ENCODE measurements around the gene GABPA. TPM values are rescaled to one million over a fixed set of nuclear protein-coding genes. Genes with fewer than 3 reads are reported as not detected.
"Not testable (repeated sequence)": the region's sequence is repeated elsewhere in the genome, so short reads cannot be mapped to it uniquely, and the experiment has no call there.

GABPA gene
- 10 to 100 TPM; 12.6 to 20.8 (median 14.8) TPM for polyA plus RNA-seq

DNA sequence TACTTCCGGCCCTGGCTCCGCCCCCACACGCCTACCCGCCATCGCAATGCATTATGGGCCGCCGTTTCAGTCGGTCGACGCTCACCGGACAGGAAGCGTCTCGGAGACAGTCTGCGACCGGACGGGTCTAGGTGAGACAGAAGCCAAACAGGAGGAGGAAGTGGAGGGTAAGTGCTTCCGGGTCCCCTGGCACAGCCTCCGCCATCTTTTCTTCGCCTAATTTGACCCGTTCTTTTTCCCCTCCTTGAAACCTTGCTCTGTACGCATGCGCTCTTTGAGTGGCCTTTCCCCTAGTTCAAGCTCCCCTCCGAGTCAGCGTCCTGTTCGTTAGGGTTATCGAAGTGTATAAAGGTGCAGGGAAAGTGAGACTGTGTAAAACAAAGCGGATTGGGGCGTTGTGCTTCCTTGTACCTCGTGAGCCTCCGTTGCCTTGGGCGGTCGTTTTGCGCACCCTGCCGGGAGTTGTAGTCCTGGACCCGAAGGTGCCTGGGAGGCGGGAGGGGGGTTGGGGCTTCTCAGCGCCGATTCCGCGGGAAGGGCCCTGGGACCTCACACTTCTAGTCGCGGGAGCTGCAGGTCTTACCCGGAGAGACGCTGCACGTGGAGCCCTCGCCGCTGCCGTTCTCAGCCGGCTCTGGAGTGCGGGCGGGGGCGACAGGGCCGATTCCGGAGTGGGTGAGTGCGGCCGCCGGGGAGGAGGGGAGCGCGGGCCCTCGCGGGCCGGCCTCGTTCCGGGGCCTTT, at the start of gene GABPA, which contains the start of gene ATP5PF:
Gene GABPA, plus strand, starts transcription at position 69 of the 742 bp plus-strand sequence. CDS start 6,627 bp downstream, outside the sequence.
Gene ATP5PF, minus strand, starts transcription at position 1 of the 742 bp plus-strand sequence. CDS start 5,110 bp downstream, outside the sequence.
- Mint-ChIP-seq H3K27me3 (ENCODE audit: low read depth in 3 of 3) (peaks cover 9 to 16% (median 12%) of the 10 kb centered on the region in 3 donors), H3K4me3 (peak within 1 kb of the TSS; percentile 99 to 100 (median 99)), H3K27ac (peak within 1 kb of the TSS; percentile 97 to 100 (median 99)), H3K36me3 (peaks cover under 1 to 2% (median 1%) of the 10 kb centered on the region in 3 donors), H3K4me1 (peaks cover 42 to 71% of the 10 kb centered on the region in 2 donors), H3K9me3 (no peaks in the 10 kb centered on the region)
- peak; percentile 96 to 98 (median 97) for DNase-seq

DNA sequence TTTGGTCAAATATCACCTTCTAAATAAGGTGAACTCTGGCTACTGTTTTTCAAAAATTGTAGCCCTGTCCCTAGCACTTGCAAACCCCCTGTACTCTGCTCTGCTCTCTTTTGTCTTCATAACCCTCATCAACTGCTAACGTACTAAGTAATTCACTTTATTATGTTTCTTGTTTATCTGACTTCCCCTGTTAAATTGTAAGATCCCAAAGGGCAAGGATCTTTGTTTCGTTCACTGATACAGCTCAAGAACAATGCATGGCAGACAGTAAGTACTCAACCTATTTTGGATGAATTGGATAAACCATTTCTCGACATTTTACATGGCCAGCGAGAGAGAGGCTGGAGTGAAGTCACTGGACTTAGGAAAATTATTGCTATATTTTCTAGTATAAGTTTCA, 47.0 kb upstream of the GABPA start:
- no peaks in the 10 kb centered on the region for H3K4me1 Mint-ChIP-seq
- no peak overlapping the region for H3K27ac Mint-ChIP-seq
- no peak overlapping the region for H3K4me3 Mint-ChIP-seq
- peaks cover 0 to 5% (median 0%) of the 10 kb centered on the region in 3 donors for H3K27me3 Mint-ChIP-seq (ENCODE audit: low read depth in 3 of 3)
- H3K36me3 Mint-ChIP-seq = no peaks in the 10 kb centered on the region
- H3K9me3 Mint-ChIP-seq = no peaks in the 10 kb centered on the region
- no peak for DNase-seq

DNA sequence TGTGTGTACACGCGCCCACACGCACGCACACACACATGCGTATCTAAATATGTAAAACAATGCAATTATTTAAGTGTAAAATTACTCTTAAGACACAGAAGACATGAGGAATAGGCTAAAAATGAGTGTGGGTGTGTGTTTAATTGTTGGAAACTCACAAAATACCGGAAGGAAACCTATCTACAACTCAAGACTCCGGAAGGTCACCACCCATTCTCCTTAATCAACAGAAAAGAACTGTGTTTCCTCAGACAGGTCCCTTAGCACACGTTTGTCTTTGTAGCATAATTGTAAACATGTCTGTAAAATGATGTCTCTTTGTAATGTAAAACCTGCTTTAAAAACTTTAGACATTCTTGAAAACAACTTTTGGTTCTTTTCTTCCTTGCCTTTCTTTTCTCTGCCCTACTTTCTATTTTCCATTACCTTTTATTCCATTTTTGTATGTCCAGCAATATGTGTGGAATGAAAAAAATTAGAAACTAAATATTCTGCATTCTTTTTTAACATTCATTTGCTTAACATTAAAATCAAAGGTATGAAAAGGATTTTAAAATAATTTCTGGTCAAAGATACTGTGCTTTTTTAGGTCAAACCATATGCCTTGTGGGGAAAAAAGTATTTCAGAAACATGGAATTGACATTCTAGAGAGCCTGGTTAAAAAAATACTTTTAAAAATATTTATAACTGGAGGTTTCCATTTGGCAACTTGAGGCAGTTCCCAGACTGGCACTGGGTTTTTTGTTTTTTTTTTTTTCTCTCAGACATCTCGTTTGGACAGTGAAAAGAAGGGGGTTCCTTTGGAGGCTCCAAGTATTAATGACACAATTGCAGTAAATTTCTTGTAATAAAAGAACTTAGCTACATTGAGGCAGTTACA, 46.3 kb upstream of the GABPA start:
- H3K36me3 Mint-ChIP-seq = no peaks in the 10 kb centered on the region
- H3K4me3 Mint-ChIP-seq = no peak overlapping the region
- DNase-seq = no peak
- H3K9me3 Mint-ChIP-seq = no peaks in the 10 kb centered on the region
- peaks cover 0 to 5% (median 0%) of the 10 kb centered on the region in 3 donors for H3K27me3 Mint-ChIP-seq (ENCODE audit: low read depth in 3 of 3)
- H3K4me1 Mint-ChIP-seq = no peaks in the 10 kb centered on the region
- H3K27ac Mint-ChIP-seq = no peak overlapping the region

DNA sequence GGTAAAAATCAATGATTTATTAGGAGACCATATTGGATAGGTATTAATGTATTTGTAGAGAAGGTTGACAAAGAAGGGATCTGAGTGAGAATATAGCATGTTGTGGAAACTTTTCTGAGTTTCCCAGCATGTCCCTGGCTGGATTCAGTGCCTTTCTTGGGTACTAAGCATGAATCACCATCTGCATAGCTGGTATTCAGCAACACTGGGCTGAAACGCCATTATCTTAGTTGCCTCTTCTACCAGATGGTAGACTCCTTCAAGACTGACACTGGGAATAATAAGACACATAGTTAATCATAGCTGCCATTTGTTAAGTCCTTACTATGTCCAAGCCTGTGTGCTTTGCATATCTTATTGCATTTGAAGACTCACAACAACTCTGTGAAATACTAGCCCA, 45.5 kb upstream of the GABPA start:
- H3K36me3 Mint-ChIP-seq = no peaks in the 10 kb centered on the region
- H3K27me3 Mint-ChIP-seq (ENCODE audit: low read depth in 3 of 3) = peaks cover 0 to 5% (median 0%) of the 10 kb centered on the region in 3 donors
- H3K27ac Mint-ChIP-seq = no peak overlapping the region
- H3K9me3 Mint-ChIP-seq = no peaks in the 10 kb centered on the region
- H3K4me1 Mint-ChIP-seq = no peaks in the 10 kb centered on the region
- no peak overlapping the region for H3K4me3 Mint-ChIP-seq
- DNase-seq = no peak

DNA sequence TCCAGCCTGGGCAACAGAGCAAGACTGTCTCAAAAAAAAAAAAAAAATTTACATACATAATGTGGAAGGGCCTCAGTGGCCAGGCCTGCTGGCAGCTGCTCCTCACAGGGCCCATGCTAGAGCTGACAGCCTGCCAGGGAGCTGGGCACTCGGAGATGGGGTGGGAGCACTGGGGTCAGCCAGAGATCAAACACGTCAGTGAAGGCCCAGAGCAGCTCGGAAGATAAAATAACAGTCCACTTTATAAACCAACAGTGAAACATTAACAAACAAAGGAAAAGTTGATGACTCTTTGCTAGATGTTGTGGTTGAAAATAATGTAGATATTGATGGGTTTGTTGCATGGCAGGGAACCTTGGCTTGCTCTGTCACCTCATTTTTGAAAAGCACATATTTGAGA, 42.8 kb upstream of the GABPA start:
- H3K9me3 Mint-ChIP-seq = no peaks in the 10 kb centered on the region
- no peak for DNase-seq
- H3K27ac Mint-ChIP-seq = no peak overlapping the region
- no peaks in the 10 kb centered on the region for H3K36me3 Mint-ChIP-seq
- no peak overlapping the region for H3K4me3 Mint-ChIP-seq
- H3K4me1 Mint-ChIP-seq = no peaks in the 10 kb centered on the region
- no peaks in the 10 kb centered on the region for H3K27me3 Mint-ChIP-seq (ENCODE audit: low read depth in 3 of 3)

DNA sequence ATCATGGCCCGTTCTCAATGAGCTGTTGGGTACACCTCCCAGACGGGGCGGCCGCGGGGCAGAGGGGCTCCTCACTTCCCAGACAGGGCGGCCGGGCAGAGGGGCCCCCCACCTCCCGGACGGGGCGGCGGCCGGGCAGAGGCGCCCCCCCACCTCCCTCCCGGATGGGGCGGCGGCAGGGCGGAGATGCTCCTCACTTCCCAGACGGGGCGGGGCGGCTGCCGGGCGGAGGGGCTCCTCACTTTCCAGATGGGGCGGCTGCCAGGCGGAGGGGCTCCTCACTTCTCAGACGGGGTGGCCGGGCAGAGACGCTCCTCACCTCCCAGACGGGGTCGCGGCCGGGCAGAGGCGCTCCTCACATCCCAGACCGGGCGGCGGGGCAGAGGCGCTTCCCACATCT, 39.3 kb upstream of the GABPA start:
- DNase-seq; H3K4me1 Mint-ChIP-seq; H3K27ac Mint-ChIP-seq; H3K36me3 Mint-ChIP-seq; H3K27me3 Mint-ChIP-seq (ENCODE audit: low read depth in 3 of 3); H3K4me3 Mint-ChIP-seq; H3K9me3 Mint-ChIP-seq: not testable (repeated sequence)

DNA sequence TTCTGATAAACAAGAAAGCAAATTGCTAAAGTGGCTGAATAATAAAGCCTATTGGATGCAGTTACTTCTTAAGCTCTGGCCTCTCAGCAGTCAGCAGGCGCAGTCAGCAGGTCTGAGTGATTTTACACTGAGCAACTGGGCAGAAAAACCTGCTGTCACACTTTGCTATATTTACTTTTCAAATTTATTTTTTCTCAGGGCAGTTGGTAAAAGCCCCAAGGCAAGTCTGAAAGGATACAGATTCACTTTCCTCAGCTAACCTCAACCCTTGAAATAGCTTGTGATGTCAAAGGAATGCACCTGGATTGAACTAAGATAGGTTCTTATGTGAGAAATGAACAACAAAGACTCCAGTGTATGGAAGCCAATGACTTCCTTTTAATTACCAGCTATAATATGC, 34.0 kb upstream of the GABPA start:
- no peak overlapping the region for H3K27ac Mint-ChIP-seq
- no peaks in the 10 kb centered on the region for H3K9me3 Mint-ChIP-seq
- H3K4me1 Mint-ChIP-seq = no peaks in the 10 kb centered on the region
- H3K27me3 Mint-ChIP-seq (ENCODE audit: low read depth in 3 of 3) = peaks cover 0 to 3% (median 2%) of the 10 kb centered on the region in 3 donors
- no peaks in the 10 kb centered on the region for H3K36me3 Mint-ChIP-seq
- no peak for DNase-seq
- H3K4me3 Mint-ChIP-seq = no peak overlapping the region

DNA sequence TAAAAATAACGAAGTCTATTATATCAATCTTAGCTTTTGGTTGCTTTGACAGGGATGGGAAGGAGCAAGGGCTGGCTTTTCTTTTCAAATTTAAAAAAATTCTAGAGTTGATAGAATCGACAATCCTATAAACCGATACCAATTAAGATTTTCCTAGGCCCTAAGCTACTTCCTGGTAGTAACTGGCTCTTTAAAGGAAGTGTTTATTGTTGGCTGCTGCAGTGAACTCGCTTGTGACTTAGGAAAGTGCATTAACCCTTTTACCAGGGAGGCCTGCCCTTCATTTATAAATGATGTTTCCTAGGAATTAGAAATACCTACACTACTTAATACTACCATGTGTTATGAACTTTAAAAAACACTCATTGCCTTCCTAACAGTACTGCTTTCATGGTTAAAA, 33.2 kb upstream of the GABPA start:
- peaks cover 0 to 3% (median 2%) of the 10 kb centered on the region in 3 donors for H3K27me3 Mint-ChIP-seq (ENCODE audit: low read depth in 3 of 3)
- H3K27ac Mint-ChIP-seq = no peak overlapping the region
- H3K4me1 Mint-ChIP-seq = no peaks in the 10 kb centered on the region
- no peaks in the 10 kb centered on the region for H3K36me3 Mint-ChIP-seq
- DNase-seq = no peak
- no peak overlapping the region for H3K4me3 Mint-ChIP-seq
- no peaks in the 10 kb centered on the region for H3K9me3 Mint-ChIP-seq

DNA sequence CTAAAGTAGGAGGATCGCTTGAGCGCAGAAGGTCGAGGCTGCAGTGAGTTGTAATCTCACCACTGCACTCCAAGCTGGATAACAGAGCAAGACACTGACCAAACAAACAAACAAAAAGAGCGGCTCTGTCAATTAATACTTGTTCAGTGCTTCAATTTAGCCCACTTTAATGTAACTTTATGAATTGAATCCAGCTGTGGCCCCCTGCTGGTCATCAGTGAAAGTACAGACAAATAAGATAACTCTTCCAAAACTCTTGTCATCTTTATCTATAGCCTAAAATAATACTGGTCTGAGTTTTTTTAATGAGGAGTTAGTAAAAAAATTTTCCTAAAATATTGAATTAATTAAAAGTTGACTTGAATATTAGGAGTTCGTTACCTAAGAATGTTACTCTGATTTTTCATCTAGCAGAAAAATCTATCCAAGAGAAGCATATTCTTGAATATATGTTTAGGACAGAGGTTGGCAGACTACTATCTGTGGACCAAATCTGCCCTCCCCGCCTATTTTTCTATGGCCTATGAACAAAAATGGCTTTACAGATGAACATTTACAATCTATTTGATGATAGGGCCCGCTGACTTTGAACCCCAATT, 26.2 kb upstream of the GABPA start:
- H3K27ac Mint-ChIP-seq = no peak overlapping the region
- no peaks in the 10 kb centered on the region for H3K27me3 Mint-ChIP-seq (ENCODE audit: low read depth in 3 of 3)
- no peaks in the 10 kb centered on the region for H3K4me1 Mint-ChIP-seq
- no peaks in the 10 kb centered on the region for H3K36me3 Mint-ChIP-seq
- no peaks in the 10 kb centered on the region for H3K9me3 Mint-ChIP-seq
- no peak overlapping the region for H3K4me3 Mint-ChIP-seq
- DNase-seq = peak; percentile 27 to 45 (median 37)

DNA sequence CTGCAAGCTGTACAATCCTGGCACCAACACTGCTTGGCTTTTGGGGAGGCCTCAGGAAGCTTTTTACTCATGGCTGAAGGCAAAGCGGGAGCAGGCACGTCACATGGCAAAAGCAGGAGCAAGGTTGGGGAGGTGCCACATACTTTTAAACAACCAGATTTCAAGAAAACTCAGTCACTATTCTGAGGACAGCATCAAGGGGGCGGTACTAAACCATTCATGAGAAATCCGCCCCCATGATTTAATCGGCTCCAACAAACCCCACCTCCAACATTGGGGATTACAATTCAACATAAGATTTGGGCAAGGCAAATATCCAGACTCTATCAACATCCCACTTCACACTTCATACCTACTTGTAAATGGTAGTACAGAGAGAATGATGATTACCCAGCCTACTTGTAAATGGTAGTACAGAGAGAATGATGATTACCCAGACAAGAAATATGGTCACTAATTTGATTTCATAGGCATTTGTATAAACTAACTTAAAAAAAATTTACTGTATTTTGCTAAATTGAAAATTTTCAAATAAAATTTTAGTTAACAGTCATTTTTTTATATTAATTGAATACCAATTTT, 25.0 kb upstream of the GABPA start:
- no peak overlapping the region for H3K4me3 Mint-ChIP-seq
- no peaks in the 10 kb centered on the region for H3K9me3 Mint-ChIP-seq
- H3K4me1 Mint-ChIP-seq = no peaks in the 10 kb centered on the region
- no peak overlapping the region for H3K27ac Mint-ChIP-seq
- H3K27me3 Mint-ChIP-seq (ENCODE audit: low read depth in 3 of 3) = no peaks in the 10 kb centered on the region
- DNase-seq = no peak
- no peaks in the 10 kb centered on the region for H3K36me3 Mint-ChIP-seq

DNA sequence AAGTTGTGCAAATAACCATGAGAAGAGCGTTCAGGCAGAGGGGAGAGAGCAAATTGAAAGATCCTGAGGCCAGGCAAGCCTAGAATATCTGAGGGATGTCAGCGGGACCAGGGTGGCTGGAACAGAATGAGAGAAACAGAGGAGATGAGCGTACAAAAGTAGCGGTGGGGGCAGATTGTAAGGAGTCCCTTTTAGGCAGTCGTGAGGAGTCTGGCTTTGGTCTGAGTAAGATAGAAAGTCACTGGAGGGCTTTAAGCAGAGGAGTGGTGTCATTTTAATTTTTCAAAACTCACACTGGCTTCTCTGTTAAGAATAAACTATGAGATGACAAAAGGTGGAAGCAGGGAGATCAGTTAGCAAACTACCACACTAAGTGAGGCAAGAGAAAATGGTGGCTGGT, 24.2 kb upstream of the GABPA start:
- H3K27me3 Mint-ChIP-seq (ENCODE audit: low read depth in 3 of 3) = no peaks in the 10 kb centered on the region
- peak overlapping the region in 1 of 6 donors; percentile 29 for H3K27ac Mint-ChIP-seq
- H3K36me3 Mint-ChIP-seq = no peaks in the 10 kb centered on the region
- H3K4me1 Mint-ChIP-seq = no peaks in the 10 kb centered on the region
- no peak for DNase-seq
- H3K9me3 Mint-ChIP-seq = no peaks in the 10 kb centered on the region
- H3K4me3 Mint-ChIP-seq = no peak overlapping the region

DNA sequence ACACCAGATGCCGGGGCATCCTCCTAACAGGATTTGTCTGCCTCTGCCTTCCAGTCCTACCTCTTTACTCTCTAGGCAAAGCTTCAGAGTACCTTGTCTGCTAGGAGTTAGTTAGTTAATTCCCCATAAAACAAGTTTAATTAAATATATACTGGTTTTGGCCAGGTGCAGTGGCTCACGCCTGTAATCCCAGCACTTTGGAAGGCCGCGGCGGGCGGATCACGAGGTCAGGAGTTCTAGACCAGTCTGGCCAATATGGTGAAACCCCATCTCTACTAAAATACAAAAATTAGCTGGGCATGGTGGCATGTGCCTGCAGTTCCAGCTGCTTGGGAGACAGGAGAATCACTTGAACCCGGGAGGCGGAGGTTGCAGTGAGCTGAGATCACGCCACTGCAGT, 20.7 kb upstream of the GABPA start:
- not testable (repeated sequence) for H3K4me1 Mint-ChIP-seq; H3K9me3 Mint-ChIP-seq; H3K36me3 Mint-ChIP-seq; H3K27me3 Mint-ChIP-seq (ENCODE audit: low read depth in 3 of 3); H3K4me3 Mint-ChIP-seq; H3K27ac Mint-ChIP-seq; DNase-seq

DNA sequence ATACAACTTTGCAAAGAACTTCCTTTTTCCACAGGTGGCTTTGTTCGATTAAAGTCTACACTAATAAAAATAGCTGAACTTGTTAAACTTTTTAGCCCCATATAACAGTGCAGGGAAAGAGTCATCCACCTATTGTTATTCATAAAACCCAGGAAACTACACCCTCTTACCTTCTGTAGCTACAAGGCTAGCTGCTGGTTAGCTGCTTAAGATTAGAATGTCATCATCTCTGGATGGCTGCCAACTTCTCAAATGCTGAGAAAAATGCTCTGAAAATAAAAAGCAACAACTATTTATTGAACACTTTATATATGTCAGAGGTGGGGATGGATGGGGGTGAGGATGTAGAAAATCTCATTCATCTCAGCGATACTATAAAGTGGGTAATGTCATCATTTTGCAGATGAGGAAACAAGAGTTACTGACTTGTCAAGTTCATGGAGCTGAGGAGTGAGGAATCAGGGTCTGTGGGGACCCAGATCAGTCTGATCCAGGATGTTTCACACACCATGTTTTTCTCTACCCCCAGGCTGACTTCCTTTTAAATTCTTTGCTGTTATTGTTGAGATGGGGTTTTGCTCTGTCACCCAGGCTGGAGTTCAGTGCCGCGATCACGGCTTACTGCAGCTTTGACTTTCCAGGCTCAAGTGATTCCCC, 17.2 kb upstream of the GABPA start:
- DNase-seq = no peak
- H3K27me3 Mint-ChIP-seq (ENCODE audit: low read depth in 3 of 3) = peaks cover 0 to 3% (median 0%) of the 10 kb centered on the region in 3 donors
- H3K27ac Mint-ChIP-seq = peak overlapping the region in 1 of 6 donors; percentile 24
- peaks cover 9 to 17% (median 12%) of the 10 kb centered on the region in 3 donors for H3K36me3 Mint-ChIP-seq
- no peaks in the 10 kb centered on the region for H3K9me3 Mint-ChIP-seq
- no peaks in the 10 kb centered on the region for H3K4me1 Mint-ChIP-seq
- no peak overlapping the region for H3K4me3 Mint-ChIP-seq
